OCI-M1 (cell line): Measurements from ENCODE around the gene CFAP61.
A peak's percentile ranks its signal among the peaks of the same experiment; 100 is the strongest.
"Not testable (repeated sequence)": the region's sequence is repeated elsewhere in the genome, so short reads cannot be mapped to it uniquely, and the experiment has no call there.

Source experiments
- DNase-seq: peaks from one replicate; lab custom pipeline; 2025; lab: John Stamatoyannopoulos, UW

The CFAP61 gene

GRCh38 chr20:20052074-20052970 is at the start of gene CFAP61, which contains the start of gene CRNKL1:
Gene CFAP61, plus strand, starts transcription at chr20:20052532. Its CDS starts 4,122 bp downstream, at chr20:20056654.
Gene CRNKL1, minus strand, starts transcription at chr20:20052466. Its CDS starts 124 bp downstream, at chr20:20052342.
- peak; percentile 97 for DNase-seq

GRCh38 chr20:20003031-20003954 is 49.0 kb upstream of the CFAP61 start:
- DNase-seq: peak; percentile 22

DNA sequence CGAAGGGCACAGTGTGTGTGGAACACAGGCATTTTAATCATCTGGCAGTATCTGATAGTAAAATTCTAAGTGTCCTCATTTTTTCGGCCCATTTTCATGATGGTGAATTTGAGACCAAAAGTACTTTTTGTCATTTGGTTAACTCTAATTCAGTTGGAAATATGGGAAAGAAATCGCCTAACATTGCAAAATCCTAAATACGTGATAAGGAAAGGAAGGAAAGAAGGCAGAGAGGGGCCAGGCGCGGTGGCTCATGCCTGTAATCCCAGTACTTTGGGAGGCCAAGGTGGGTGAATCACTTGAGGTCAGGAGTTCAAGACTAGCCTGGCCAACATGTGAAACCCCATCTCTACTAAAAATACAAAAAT is 48.4 kb upstream of the CFAP61 start:
- DNase-seq: not testable (repeated sequence)

GRCh38 chr20:20005342-20005741 is 47.0 kb upstream of the CFAP61 start:
- DNase-seq: no peak

DNA sequence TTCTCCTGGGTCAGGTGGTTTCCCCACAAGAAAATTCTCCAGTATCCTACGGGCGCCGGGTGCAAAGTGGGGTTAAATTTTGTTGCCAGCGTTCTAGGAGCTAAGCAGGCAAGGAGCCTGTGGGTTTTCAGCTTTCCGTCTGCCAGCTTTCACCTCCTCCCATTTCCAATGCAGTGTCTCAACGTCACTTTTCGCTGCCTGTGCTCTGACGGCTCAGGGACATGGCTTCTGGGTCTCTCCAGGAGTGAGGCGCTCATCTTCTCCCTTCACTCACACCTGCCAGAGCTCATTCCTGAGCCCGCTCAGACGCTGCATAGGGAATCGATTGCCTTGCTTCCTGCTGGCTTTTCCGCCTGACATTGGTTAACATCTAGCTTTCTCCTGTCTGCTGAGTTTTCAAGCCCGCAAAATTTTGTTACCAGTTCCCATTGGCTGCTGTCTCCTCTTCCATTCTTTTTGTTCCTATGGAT is 42.5 kb upstream of the CFAP61 start:
- DNase-seq: no peak

- no peak for DNase-seq
These were observed 41.5 kb upstream of the CFAP61 start for GRCh38 chr20:20010639-20011500.

- no peak for DNase-seq
These were observed 39.8 kb upstream of the CFAP61 start for GRCh38 chr20:20012541-20012940.

DNA sequence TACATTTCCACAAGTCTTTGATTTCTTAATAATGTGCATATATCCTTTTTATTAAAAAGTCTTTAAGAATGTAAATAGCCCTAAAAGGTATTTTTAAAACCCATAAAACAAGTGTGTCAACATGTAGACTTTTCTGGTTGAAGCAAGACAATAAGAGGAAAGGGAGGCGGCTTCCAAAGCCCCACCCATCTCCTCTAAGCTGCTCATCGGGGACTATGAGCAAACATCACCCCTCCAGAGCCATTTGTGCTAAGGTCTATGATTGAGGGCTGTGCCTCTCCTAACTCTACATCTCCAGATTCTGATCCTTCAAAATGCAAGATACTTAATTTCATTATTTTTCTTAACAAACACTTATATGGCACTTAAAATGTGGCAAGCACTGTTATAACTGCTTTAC is 37.7 kb upstream of the CFAP61 start:
- no peak for DNase-seq

GRCh38 chr20:20017001-20017843 is 35.1 kb upstream of the CFAP61 start, which contains the start of gene NAA20:
Gene NAA20, plus strand, starts transcription at chr20:20017362. Its CDS starts 35 bp downstream, at chr20:20017397.
- peak; percentile 94 for DNase-seq

- no peak for DNase-seq
These were observed 34.5 kb upstream of the CFAP61 start for GRCh38 chr20:20017844-20018185.

GRCh38 chr20:20018366-20018765 is 34.0 kb upstream of the CFAP61 start:
- DNase-seq: no peak

DNA sequence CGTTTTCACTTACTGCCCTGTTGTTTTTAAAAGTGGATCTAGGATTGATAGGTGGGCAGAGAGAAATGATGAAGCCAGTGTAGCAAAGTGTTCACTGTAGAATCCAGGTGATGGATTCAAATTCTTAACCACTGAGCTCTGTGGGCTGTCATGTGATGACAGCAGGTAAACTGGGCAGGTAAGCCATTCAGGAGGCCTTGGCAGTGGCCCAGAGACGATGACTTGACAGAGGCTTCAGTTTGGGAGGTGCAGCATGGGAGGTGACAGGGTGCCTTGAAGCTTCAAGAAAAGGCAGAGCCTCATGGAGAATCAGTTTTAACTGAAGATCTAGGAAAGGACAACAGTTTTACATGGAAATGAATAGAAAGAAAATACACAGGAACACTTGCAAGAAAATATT is 33.2 kb upstream of the CFAP61 start:
- DNase-seq: no peak

- DNase-seq: no peak
These were observed 31.4 kb upstream of the CFAP61 start for GRCh38 chr20:20020908-20021307.

GRCh38 chr20:20021835-20022234 is 30.5 kb upstream of the CFAP61 start:
- DNase-seq: no peak

DNA sequence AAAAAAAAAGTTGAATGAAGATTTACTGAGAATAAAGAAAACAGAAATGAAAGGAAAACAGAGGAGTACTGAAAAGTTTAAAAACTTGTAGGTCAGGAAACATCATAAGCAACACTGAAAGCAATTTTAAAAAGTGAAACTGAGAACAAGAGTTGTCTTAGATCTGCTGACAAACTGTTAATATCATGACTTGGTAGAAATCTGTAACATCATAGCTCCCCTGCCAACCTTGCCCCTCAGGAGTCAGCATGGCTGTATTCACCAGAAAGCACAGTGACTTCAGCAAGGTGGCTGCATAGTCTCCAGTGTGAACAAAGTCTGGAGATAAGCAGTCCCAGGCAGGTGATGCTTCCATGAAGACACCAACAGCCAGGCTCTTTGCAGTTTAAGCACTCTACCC is 29.8 kb upstream of the CFAP61 start:
- no peak for DNase-seq

DNA sequence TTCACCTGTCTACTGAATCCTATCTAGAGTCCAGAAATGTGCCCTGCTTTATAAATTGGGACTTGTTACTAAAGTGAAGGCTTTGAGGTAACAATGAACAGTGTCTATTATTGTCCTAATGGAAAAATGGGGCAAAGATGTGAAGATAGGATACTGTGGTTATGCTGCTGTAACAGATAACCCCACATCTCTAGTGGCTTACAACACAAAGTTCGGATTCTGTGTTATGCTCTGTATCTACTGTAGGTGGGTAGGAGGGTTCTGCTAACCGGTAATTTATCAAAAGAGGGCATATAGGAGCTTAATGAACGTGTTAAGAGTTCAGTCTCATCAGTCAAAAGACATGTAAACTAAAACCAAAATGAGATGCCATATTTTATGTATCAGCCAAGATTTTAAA is 28.9 kb upstream of the CFAP61 start:
- DNase-seq: no peak

- no peak for DNase-seq
These were observed 27.4 kb upstream of the CFAP61 start for GRCh38 chr20:20024942-20025341.

DNA sequence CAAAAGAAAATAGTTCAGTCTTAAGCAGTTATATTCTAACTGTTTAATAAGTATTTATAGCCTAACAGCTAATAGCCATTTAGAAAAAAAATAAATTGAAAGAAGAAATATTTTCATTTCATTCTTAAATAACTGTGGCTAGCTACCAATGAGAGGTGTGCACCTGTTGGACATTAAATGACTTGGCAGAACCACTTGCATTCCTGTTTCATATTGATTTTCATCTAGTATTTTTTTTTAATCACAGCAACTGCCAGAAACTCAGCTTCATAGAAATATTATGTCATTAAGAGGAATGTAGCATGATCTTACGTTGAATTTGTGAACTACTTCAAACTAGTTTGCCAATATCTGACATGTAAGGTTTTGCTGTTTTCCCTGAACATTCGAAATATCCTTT is 25.0 kb upstream of the CFAP61 start:
- DNase-seq: no peak

- no peak for DNase-seq
These were observed 20.5 kb upstream of the CFAP61 start for GRCh38 chr20:20031790-20032189.

GRCh38 chr20:20034486-20034885 is 17.8 kb upstream of the CFAP61 start:
- DNase-seq: no peak

DNA sequence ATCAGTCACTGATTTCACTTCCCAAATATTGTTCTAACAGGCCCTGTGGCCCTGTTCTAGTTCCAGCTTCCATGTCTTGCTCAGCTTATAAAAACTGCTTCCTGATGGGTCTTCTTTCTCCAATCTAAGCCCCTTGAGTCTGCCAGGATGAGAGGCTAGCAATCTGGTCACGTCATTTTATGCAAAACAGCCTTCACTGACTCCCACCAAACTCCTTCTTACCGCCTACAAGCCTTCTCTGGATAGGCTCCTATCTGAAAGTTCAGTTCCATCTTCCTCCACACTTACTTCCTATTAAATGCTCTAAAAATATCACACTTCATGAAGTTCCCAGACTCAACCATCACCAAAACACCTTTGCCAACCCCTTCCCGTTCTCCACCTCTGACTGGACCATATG is 15.6 kb upstream of the CFAP61 start:
- DNase-seq: no peak
